ENCODE results near the gene YIPF1. TPM values are rescaled to one million over a fixed set of nuclear protein-coding genes. Genes with fewer than 3 reads are reported as not detected.

The YIPF1 gene
- total RNA-seq, 1 donor from 2014 or later: 22.3 TPM

Other genes with a start within 250 kb of the YIPF1 start
- 2.1 TPM for gene GLIS1, start 150.6 kb downstream of the YIPF1 start, total RNA-seq
- 7.9 TPM for gene NDC1, start 51.5 kb downstream of the YIPF1 start, total RNA-seq
- not detected for gene DIO1, start 4.4 kb upstream of the YIPF1 start, total RNA-seq
- 17.2 TPM for gene IFT25, start 55.9 kb upstream of the YIPF1 start, total RNA-seq
- 18.0 TPM for gene LRRC42, start 56.6 kb upstream of the YIPF1 start, total RNA-seq
- gene LDLRAD1, start 128.4 kb upstream of the YIPF1 start, total RNA-seq: not detected
- 364 TPM for gene TMEM59, start 163.4 kb upstream of the YIPF1 start, total RNA-seq
- gene TCEANC2, start 163.8 kb upstream of the YIPF1 start, total RNA-seq: 4.2 TPM